HG02884 (cell line): Measurements from ENCODE around the gene ACLY.

Experiments
- ATAC-seq: cut with Tn5 transposase; IDR thresholded peaks from one replicate; pipeline ENCODE4 v1.9.1; 2021; ENCODE audit warnings: mild to moderate bottlenecking, moderate library complexity; ENCODE audit not compliant: unreplicated experiment

Gene ACLY

GRCh38 chr17:41914358-41914766, 4.4 kb downstream of the ACLY start:
- no peak for ATAC-seq

- no peak for ATAC-seq
Observed at GRCh38 chr17:41913798-41914197, 5.0 kb downstream of the ACLY start.

GRCh38 chr17:41912925-41913324, 5.8 kb downstream of the ACLY start:
- no peak for ATAC-seq

- ATAC-seq, result no peak
Observed at GRCh38 chr17:41910701-41911391, 7.9 kb downstream of the ACLY start.

GRCh38 chr17:41909088-41909487, 9.7 kb downstream of the ACLY start:
- ATAC-seq, result no peak

GRCh38 chr17:41907633-41908539, 10.9 kb downstream of the ACLY start:
- ATAC-seq, result no peak

GRCh38 chr17:41907185-41907556, 11.6 kb downstream of the ACLY start:
- ATAC-seq, result no peak

GRCh38 chr17:41906465-41907184, 12.1 kb downstream of the ACLY start:
- ATAC-seq, result no peak

GRCh38 chr17:41905172-41905571, 13.6 kb downstream of the ACLY start:
- ATAC-seq, result no peak

- ATAC-seq, result no peak
Observed at GRCh38 chr17:41904242-41904841, 14.4 kb downstream of the ACLY start.

GRCh38 chr17:41901646-41902045, 17.1 kb downstream of the ACLY start:
- ATAC-seq, result no peak

GRCh38 chr17:41896726-41897125, 22.0 kb downstream of the ACLY start:
- no peak for ATAC-seq

- ATAC-seq, result no peak
Observed at GRCh38 chr17:41895617-41896016, 23.1 kb downstream of the ACLY start.

GRCh38 chr17:41894791-41895331, 23.9 kb downstream of the ACLY start:
- no peak for ATAC-seq

GRCh38 chr17:41893384-41893783, 25.4 kb downstream of the ACLY start:
- ATAC-seq, result no peak

- no peak for ATAC-seq
Observed at GRCh38 chr17:41892021-41892376, 26.8 kb downstream of the ACLY start.

GRCh38 chr17:41891135-41892020, 27.4 kb downstream of the ACLY start:
- ATAC-seq, result no peak

GRCh38 chr17:41888332-41888965, 30.3 kb downstream of the ACLY start:
- no peak for ATAC-seq

GRCh38 chr17:41885733-41886132, 33.0 kb downstream of the ACLY start:
- no peak for ATAC-seq

- no peak for ATAC-seq
Observed at GRCh38 chr17:41882756-41883155, 36.0 kb downstream of the ACLY start.
